NCI-H1092 (cell line): ENCODE data around the gene OXNAD1.
A peak's percentile ranks its signal among the peaks of the same experiment; 100 is the strongest.

Source experiments
- DNase-seq: peaks from one replicate; lab custom pipeline; 2025; lab: John Stamatoyannopoulos, UW

OXNAD1 gene

DNA sequence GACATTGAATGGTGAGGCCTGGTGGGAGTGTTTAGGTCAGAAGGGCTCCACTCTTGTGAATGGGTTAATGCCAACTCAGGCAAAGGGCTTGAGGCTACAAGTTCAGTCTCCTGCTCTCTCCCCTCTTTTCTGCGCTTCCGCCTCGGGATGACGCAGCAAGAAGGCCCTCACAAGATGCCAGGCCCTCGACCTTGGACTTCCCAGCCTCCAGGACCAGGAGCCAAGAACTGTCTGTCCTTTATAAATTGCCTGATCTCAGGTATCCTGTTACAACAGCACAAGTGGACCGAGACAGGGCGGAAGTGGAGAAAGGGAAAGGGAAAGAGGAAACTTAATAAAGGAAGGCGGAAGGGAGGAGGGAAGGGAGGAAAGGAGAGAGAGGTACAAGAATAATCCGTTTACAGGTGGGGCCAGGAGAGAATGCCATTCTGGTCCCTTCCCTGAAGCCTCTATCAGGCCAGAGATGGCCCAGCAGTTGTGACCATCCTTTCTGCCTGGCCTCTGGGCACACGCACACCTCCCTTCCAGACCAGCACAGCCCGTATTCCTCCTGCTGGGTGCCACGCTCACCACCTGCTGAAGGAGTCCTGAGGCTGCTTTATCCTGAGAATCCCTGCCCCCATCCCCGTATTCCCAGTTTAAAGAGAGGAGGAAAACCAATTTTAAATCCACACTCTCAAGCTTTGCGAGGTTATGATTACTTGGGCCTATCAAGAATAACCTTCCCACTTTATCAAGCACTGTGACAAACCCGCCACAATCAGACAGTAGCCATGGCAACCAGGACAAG is 64.2 kb downstream of the OXNAD1 start:
- DNase-seq: no peak

DNA sequence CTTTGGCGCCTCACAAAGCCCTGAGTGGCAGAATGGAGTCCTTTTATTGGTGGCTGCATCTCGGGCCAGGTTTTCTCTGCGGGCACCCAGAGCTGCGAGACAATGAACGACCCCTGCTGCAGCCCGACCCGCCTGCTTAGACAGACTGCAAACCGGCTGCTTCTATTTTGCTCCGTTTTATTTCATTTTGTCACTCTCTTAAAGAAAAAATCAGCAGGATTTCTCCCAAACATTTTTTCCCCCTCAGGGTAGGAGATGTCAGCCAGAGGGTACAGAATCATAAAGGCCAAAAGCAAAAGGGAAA is 64.8 kb downstream of the OXNAD1 start:
- peak; percentile 30 for DNase-seq

DNA sequence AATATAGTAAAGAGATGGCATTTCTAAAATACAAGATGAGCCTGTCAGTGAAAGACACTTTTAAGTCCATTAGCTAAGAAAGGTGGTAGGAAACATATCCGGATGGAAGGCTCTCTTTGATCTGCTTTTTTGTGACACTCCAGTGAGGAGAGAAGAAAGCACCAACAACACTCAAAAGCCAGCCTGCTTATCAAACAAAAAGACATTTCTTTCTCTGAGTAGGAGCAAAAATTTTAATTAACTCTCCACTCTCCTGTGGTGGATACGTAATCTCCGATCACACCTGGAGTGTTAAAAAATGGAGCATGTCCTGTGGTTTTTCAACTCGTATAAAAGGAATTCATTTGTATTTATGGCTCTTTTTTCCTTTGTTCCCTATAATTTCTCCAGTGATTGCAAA is 65.3 kb downstream of the OXNAD1 start:
- DNase-seq: no peak

DNA sequence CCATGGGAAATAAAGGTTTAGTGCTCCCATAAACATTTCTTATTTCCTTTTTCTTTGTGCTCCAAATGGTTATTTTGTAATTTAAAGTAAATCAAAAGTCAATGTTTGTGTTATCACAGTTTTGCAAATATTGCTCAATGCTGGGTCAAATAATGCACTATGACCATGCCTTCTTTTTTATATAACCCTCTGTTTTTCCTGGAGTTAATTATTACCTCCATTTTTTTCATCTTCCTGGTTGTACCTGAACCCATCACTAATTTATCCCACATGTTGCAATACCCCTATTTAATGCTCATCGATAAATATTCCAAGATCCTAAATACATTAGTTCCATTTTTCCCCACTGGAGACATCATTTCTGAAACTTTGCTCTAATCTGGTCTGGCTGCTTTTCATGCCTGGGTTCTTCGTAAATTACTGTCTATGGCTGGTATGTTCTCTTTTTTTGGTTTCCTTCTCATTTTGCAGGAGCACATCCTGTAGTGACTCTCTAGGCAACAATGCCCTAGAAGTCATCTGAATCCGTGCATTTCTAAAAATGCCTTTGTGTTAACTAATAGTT is 66.4 kb downstream of the OXNAD1 start:
- DNase-seq: no peak

DNA sequence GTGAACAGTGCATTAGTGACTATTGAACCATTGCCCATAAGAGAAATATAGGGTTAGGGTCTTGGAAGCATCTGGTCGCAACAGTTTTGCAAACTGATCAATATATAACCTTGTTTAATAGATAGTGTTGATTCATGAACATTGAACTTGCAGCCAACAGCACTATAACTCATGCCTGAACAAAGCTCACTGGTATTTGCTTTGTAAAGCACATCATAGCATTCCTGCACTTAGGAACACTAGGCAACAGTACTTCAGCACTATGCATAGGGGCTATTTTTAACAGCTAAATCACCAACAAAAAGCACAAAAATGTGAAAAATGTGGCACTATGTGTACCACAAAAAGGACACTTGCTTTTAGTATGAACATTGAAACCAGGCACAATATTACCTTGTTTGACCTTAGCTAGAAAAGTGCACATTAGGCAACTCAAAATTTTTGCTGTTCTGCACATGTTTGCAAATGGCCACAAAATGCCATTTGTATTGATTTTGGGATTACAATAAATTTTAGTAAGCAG is 68.0 kb downstream of the OXNAD1 start:
- no peak for DNase-seq

DNA sequence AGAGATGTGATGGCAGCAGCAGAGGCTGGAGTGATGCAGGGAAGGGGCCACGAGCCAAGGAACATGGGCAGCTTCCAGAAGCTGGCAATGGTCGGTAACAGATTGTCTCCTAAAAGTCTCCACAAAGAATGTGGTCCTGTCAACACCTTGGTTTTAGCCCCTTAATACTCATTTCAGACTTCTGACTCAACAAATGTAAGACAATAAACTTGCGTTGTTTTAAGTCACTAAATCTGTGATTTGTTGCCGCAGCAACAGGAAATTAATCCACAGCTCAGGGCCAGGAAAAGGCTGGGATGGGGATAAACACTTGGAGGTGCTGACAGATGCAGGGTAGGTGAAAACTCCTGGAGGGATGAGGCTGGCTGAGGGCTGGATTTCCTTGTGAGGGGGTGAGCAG is 69.9 kb downstream of the OXNAD1 start:
- DNase-seq: no peak

DNA sequence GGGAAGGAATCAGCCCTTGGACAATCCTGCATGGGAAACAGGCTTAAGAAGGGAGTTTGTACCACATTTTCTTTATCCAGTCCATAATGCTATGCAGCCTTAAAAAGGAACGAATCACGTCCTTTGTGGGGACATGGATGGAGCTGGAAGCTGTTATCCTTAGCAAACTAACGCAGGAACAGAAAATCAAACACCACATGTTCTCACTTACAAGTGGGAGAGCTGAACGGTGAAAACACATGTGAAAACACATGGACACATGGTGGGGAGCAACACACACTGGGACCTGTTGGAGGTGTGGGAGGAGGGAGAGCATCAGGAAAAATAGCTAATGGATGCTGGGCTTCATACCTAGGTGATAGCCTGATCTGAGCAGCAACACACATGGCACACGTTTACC is 70.3 kb downstream of the OXNAD1 start:
- DNase-seq: no peak

DNA sequence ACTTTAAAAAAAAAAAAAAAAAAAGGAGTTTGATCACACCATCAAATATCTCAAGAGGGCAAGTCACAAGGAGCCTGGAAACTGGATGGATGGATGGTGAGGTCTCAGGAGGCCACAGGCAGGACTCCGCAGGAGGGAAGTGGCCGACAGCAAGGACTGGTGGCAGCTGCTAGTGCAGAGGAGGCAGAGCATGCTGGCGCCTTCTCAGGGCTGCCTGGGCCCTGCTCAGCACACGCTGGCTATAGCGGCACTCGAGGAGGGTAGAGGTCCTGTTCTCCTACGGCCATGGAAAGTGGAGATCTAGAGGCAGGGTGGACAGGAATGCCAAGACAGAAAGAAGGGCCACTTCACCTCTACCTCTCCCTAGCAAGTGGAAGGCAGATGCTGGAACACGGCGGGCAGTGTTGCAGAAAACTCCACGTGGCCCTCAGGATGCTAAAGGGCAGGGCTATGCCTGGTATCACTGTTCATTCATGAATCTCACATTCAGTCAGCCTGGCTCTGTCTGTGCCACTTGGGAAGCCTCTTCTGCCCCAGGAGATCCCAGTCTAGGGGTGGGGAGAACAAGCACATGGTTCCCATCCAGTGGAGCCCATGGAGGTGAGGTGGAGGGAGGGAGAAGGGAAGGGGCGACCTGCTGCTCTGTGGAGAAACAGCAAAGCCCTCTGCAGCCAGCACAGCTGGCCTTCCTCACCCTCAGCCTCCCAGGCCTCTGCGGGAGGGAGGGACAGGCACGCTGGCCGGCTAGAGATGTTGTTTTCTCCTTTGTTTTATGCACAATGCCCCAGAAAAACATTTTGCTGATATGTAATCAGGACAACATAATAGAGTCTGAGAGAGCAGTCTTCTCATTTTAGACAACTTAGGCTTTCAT is 71.0 kb downstream of the OXNAD1 start:
- DNase-seq: no peak

DNA sequence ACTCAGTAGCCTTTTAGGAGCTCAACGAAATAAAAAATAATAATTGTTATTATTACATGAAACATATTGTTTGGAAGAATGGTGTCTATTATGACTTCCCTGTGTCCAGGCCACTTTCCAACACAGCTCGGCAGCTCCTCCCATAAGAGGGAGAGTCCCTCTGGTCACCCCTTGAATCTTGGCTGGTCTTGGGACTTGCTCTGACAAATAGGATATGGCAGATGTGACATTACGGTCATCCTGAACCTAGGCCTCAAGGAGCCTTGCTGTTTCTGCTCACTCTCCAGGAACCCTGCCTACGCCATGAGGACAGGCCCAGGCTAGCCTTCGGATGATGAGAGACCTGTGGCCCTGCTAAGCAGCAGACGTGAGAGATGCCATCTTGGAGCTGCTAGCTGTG is 71.8 kb downstream of the OXNAD1 start:
- DNase-seq: no peak

DNA sequence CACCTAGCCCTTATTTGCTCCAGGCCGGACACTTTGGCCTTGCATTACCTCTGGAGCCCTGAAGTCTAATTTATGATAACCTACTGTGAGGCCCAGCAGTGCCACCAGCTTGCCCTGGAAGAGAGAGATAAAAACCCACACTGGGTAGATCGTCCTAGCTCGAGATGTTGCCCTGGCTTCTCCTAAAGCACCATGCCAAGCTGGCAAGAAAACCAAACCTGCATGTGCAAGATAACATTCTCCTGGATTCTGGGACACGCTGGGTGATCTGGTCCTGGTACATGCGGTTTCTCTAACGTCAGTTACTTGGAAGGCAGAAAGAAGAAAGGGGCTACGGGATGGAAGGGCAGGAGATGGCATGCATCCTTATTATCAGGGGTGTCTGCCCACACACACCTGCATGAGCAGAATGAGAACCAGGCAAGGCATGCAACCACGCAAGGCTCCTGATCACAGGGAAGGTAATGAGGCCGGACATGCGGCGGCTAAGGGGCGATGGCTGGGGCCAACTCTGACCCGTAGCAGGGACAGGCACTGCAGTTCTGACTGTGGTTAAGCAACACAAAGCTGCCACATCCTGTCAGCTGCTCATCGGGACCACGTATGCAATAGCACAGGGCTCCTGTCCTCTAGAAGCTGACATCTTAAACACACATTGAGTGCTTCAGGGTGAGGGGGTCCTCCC is 73.0 kb downstream of the OXNAD1 start:
- DNase-seq: no peak

DNA sequence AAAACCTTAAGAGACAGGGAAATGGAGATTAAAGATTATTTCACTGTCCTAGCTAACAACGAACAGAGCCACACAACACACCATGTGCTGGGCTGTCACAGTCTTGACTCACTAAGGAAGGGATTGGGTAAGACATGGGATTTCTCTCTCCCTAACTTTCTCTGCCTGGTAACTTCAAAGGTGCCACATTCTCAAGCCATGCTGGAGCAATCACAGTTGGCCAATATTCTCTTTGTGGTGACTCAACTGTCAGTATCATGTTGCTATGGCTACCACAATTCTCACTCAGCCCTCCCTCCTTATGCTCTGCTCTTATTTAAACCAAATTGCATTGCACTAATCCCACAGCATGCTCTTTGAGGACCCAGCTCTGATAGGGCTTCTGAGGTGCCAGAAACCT is 74.0 kb downstream of the OXNAD1 start:
- no peak for DNase-seq

DNA sequence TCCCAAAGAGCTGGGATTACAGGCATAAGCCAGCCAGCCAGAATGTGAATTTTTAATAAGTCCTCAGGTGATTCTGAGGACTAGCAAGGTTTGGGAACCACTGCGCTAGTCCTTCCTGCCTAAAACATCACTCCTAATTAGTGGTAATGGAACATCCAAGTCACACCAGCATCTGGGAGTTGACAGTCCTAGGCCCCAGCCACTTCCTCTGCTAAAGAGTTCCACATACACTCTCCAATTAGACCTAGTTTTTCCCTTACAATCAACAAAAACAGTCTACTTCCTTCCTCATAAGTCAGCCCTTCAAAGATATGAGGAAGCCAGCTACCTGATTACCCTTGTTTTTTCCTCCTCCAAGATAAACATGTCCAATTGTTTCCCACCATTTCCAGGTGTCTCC is 78.1 kb downstream of the OXNAD1 start:
- DNase-seq: no peak

DNA sequence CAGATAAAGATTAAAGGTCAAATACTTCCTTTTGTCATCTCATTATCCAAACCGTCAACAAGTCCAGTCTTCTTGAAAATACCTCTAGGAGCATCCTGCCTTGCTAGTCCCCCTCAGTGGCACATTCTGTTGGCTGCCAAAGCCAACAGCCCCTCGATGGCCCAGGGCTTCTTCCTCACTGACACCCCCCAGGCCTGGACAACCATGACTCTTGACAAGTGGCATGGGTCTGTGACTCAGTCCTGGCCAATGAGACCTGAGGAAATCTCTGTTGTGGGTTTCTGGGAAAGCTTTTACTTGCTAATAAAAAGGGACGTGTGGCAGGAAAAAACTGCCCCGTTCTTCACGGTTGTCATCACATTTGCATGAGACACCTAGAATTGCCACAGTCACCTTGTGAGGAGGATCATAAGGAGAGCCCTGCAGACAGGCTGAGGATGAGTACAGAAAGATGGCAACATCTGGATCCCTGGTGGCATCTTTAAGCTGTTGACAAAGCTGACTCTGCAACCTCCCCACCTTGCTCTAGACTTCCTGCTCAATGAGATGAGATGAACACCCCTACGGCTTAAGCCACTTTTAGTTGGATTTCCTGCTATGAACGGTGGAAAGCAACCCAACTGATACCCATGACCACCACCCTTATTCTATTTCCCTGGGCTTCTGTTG is 81.5 kb downstream of the OXNAD1 start:
- no peak for DNase-seq

DNA sequence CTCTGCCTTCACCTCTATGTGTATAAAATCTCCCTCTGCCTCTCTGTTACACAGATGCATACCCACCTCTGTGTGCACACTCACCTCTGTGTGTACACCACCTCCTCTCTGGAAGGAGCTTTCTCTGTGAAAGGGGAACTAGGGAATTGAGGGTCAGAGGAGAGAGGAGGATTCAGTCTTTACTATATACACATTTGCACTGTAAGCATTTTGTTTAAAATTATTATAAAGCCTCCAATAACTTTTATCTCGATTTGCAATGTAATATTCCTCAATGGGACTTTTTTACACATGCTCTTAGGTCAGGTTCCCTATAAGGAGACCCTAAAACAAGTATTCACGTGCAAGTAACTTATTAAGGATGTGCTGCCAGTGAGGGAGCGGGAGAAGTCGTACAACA is 82.5 kb downstream of the OXNAD1 start:
- DNase-seq: no peak

DNA sequence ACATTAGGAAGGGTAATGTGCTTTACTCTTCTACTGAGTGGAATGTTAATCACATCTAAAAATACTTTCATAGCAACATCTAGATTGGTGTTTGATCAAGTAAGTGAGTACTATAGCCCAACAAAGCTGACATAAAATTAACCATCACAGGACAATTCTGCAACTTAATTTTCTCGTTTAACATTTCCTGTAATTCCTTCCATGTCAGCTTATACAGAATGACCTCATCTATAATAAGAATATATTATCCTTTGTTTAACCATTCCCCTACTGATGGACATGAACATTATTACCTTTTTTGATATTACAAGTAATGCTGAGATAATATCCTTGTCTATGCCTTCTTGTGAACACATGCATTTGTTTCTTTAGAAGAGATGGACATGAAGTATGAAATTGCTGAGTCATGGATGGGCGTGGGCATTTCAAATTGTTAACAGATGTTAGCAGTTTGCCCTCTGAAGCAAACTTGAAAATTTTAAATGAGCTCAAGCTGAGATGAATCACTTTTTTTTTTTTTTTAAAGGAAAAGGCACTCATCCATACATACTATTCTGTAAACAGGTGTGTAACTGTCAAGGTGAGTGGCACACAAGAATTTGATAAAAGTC is 85.1 kb downstream of the OXNAD1 start:
- no peak for DNase-seq

DNA sequence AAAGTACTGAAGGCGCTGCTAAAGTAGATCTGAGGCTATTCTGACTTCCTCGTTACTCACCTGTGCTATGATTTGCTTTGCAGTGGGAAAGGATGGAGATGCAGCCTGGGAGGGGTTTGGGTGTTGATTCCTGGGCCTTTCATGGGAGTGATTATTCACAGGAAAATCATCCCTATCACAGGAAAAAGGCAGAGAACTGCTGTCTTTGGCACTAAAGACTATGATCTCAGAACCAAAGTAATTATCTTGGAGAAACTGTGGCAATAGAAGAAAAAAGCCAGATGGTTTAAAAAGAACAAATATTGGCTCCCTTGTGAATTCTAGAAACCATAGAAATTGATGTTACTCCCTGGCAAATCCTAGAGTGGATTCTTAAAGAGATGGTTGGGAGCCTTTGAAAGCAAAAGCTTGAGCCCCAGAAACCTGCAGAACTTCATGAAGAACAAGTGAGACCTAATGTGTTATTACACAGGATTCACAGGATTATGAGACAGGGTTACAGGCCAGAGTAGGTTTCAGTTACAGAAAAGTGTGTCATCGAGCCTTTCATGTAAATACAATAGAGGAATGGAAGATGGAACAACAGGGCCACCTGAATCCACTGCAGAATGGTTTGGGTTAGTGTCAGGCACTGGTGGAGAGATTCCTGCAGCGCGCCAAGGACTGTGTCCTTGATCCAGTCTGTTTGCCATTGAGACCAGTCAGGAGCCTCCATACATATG is 85.7 kb downstream of the OXNAD1 start:
- no peak for DNase-seq

DNA sequence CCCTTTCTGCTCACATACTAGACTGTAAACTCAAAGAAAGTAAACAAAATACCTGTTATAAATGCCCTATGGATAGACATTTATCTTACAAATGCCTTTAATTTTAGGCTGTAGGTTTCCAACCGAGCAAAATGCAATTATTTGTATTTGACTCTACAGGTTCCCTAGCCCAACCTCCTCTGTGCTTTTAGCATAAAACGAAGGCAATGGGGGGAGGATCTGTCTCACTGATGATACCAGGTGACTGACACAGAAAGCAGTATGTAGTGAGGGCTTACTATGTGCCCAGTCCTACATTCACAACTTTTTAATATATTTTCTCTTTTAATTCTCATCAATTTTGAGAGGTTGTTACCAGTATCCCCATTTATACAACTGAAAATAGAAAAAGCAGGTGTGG is 87.4 kb downstream of the OXNAD1 start:
- no peak for DNase-seq

DNA sequence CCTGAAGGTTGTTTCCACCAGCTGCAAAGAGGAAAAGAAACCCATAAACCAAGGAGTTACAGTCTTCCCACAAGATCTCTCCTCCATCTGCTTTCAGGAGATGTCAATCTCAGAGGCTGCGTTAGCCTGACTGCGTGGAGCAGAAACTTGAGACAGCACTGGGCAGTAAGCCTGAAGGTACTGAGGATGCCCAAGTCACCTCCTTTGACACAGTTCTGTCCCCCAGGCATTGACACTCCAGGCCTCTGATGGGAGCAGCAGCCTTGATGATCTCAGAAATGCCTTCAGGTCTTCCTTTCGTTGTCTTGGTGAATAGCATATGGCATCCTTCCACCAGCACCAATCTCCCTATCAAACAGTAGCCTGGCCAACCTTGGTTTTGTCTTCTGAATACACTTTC is 89.3 kb downstream of the OXNAD1 start:
- DNase-seq: no peak
